IPS-18a (cell line): ENCODE data around the gene BCAN.

ENCODE experiments used
- H3K27ac ChIP-seq: one replicate; pipeline ENCODE4 v1.5.1; 2013; ENCODE audit warnings: low read length
- H3K27me3 ChIP-seq: one replicate; pipeline ENCODE4 v1.6.1; 2013; ENCODE audit warnings: mild to moderate bottlenecking, low read length; ENCODE audit not compliant: control insufficient read depth, insufficient read depth
- H3K36me3 ChIP-seq: one replicate; pipeline ENCODE4 v1.6.1; 2013; ENCODE audit warnings: low read depth, low read length; ENCODE audit not compliant: control insufficient read depth
- H3K4me1 ChIP-seq: one replicate; pipeline ENCODE4 v1.6.1; 2013; ENCODE audit warnings: low read depth, low read length; ENCODE audit not compliant: control insufficient read depth
- H3K4me3 ChIP-seq: one replicate; pipeline ENCODE4 v1.5.1; 2013; ENCODE audit warnings: low read length
- H3K9ac ChIP-seq: one replicate; pipeline ENCODE4 v1.6.1; 2013; ENCODE audit warnings: mild to moderate bottlenecking, low read length, moderate library complexity
- H3K9me3 ChIP-seq: one replicate; pipeline ENCODE4 v1.6.1; 2013; ENCODE audit warnings: low read depth, low read length; ENCODE audit not compliant: control insufficient read depth

Gene BCAN

GRCh38 chr1:156675210-156676113, 33.5 kb downstream of the BCAN start:
- Histone ChIP-seq H3K27ac (no peak overlapping the region), H3K4me3 (peak overlapping the region; percentile 82), H3K36me3 (peaks cover 26% of the 10 kb centered on the region), H3K9ac (peak overlapping the region; percentile 86), H3K4me1 (peaks cover 42% of the 10 kb centered on the region), H3K27me3 (peaks cover 9% of the 10 kb centered on the region), H3K9me3 (no peaks in the 10 kb centered on the region)

- Histone ChIP-seq H3K9ac (peak overlapping the region; percentile 86), H3K27me3 (peaks cover 9% of the 10 kb centered on the region), H3K27ac (no peak overlapping the region), H3K9me3 (no peaks in the 10 kb centered on the region), H3K36me3 (peaks cover 23% of the 10 kb centered on the region), H3K4me3 (peak overlapping the region; percentile 82), H3K4me1 (peaks cover 39% of the 10 kb centered on the region)
Observed at GRCh38 chr1:156676114-156676819, 34.4 kb downstream of the BCAN start.

GRCh38 chr1:156676820-156677615, 35.1 kb downstream of the BCAN start, which contains the start of gene NES:
NES (minus strand) TSS chr1:156677407; CDS start chr1:156677264, 143 bp downstream.
- Histone ChIP-seq H3K4me3 (peak within 1 kb of the TSS; percentile 82), H3K27ac (no peak within 1 kb of the TSS), H3K36me3 (peaks cover 15% of the 10 kb centered on the region), H3K4me1 (peaks cover 37% of the 10 kb centered on the region), H3K27me3 (peaks cover 9% of the 10 kb centered on the region), H3K9ac (peak within 1 kb of the TSS; percentile 86), H3K9me3 (no peaks in the 10 kb centered on the region)

- H3K36me3 ChIP-seq: peaks cover 8% of the 10 kb centered on the region
- peak overlapping the region; percentile 86 for H3K9ac ChIP-seq
- peaks cover 32% of the 10 kb centered on the region for H3K4me1 ChIP-seq
- peak overlapping the region; percentile 82 for H3K4me3 ChIP-seq
- H3K27me3 ChIP-seq: peaks cover 9% of the 10 kb centered on the region
- no peaks in the 10 kb centered on the region for H3K9me3 ChIP-seq
- H3K27ac ChIP-seq: no peak overlapping the region
Observed at GRCh38 chr1:156677616-156678596, 36.0 kb downstream of the BCAN start.

- no peaks in the 10 kb centered on the region for H3K9me3 ChIP-seq
- H3K27me3 ChIP-seq: peaks cover 9% of the 10 kb centered on the region
- peaks cover 4% of the 10 kb centered on the region for H3K36me3 ChIP-seq
- H3K4me1 ChIP-seq: peaks cover 12% of the 10 kb centered on the region
- no peak overlapping the region for H3K4me3 ChIP-seq
- no peak overlapping the region for H3K27ac ChIP-seq
- no peak overlapping the region for H3K9ac ChIP-seq
Observed at GRCh38 chr1:156680056-156680455, 38.1 kb downstream of the BCAN start.

- H3K4me1 ChIP-seq: peaks cover 6% of the 10 kb centered on the region
- H3K9me3 ChIP-seq: no peaks in the 10 kb centered on the region
- H3K9ac ChIP-seq: no peak overlapping the region
- peaks cover 5% of the 10 kb centered on the region for H3K27me3 ChIP-seq
- H3K36me3 ChIP-seq: no peaks in the 10 kb centered on the region
- H3K4me3 ChIP-seq: no peak overlapping the region
- H3K27ac ChIP-seq: no peak overlapping the region
Observed at GRCh38 chr1:156681196-156681960, 39.5 kb downstream of the BCAN start.

GRCh38 chr1:156682166-156682890, 40.4 kb downstream of the BCAN start:
- peaks cover 3% of the 10 kb centered on the region for H3K27me3 ChIP-seq
- no peak overlapping the region for H3K9ac ChIP-seq
- H3K4me3 ChIP-seq: no peak overlapping the region
- no peaks in the 10 kb centered on the region for H3K36me3 ChIP-seq
- H3K27ac ChIP-seq: no peak overlapping the region
- no peaks in the 10 kb centered on the region for H3K9me3 ChIP-seq
- peaks cover 6% of the 10 kb centered on the region for H3K4me1 ChIP-seq

GRCh38 chr1:156684227-156684782, 42.4 kb downstream of the BCAN start:
- H3K9me3 ChIP-seq: no peaks in the 10 kb centered on the region
- H3K9ac ChIP-seq: no peak overlapping the region
- H3K27me3 ChIP-seq: no peaks in the 10 kb centered on the region
- H3K27ac ChIP-seq: no peak overlapping the region
- H3K36me3 ChIP-seq: no peaks in the 10 kb centered on the region
- H3K4me3 ChIP-seq: no peak overlapping the region
- H3K4me1 ChIP-seq: peaks cover 3% of the 10 kb centered on the region

- H3K4me3 ChIP-seq: peak overlapping the region; percentile 48
- H3K36me3 ChIP-seq: no peaks in the 10 kb centered on the region
- H3K27ac ChIP-seq: no peak overlapping the region
- H3K27me3 ChIP-seq: peaks cover 20% of the 10 kb centered on the region
- peaks cover 48% of the 10 kb centered on the region for H3K4me1 ChIP-seq
- no peaks in the 10 kb centered on the region for H3K9me3 ChIP-seq
- H3K9ac ChIP-seq: no peak overlapping the region
Observed at GRCh38 chr1:156689035-156689952, 47.4 kb downstream of the BCAN start.
